ENCODE data around the gene PRTFDC1. TPM values are rescaled to one million over a fixed set of nuclear protein-coding genes. Genes with fewer than 3 reads are reported as not detected.
"Not testable (repeated sequence)": the region's sequence is repeated elsewhere in the genome, so short reads cannot be mapped to it uniquely, and the experiment has no call there.

Gene PRTFDC1
- total RNA-seq, 1 experiment from 2014 or later = 48.6 TPM

DNA sequence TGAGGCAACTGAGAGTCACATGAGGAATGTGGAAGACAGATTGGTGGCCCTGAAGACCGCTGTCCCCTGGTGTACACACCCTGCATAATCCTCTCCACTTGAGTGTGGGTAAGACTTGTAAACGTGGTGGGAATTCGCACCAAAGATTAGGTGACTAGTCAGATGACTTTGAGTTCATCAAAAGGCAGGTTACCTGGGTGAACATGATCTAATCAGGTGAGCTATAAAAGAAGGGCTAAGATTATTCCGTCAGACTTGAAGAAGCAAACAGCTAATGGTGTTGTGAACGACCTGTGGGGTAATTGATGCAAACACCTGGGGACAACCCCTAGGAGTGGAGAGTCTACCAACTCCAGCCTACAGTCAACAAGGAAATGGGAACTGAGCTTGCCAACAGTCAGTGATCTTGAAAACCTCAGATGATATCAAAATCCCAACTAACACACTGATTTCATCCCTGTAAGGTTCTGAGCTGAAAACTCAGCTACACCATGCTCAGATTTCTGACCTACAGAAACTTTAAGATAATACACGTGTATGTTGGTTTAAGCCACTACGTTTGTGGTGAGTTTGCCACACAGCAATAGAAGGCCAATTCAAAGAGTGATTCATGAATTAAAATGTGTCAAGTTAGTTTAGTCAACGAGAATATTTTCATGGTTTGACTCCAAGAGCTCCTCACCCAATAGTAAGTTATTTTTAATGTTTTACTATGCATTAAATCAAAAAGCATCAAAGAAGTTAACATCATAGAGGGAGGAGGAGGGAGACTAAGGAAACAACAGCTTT, 16.7 kb downstream of the PRTFDC1 start:
- Histone ChIP-seq H3K36me3 (peaks cover 5% of the 10 kb centered on the region; the same call in 1 of the 2 replicates), H3K4me3 (no peak overlapping the region), H3K27me3 (replicated peaks) (no peaks in the 10 kb centered on the region), H3K9me3 (replicated peaks) (no peaks in the 10 kb centered on the region), H3K4me1 (replicated peaks) (no peaks in the 10 kb centered on the region), H3K27ac (no peak overlapping the region)
- no peak for DNase-seq (ENCODE audit: low read depth in 1 of 2, low spot score in 2 of 2)

DNA sequence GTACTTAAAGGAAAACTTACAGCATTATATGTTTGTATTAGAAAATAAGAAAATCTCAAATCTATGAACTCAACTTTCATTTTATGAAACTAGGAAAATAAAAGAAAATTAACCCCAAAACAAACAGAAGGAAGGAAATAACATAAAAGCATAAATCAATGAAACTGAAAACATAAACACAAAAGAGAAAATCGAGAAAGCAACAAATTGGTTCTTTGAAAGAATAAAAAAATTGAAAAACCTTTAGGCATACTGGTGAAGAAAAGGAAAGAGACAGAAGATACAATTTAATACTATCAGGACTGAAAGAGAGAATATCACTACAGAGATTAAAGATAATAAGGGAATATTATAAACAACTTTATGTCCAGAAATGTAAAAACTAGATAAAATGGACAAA, 21.2 kb downstream of the PRTFDC1 start:
- no peak overlapping the region for H3K27ac ChIP-seq
- H3K4me1 ChIP-seq (replicated peaks) = no peaks in the 10 kb centered on the region; the same call in 1 of the 2 replicates
- H3K36me3 ChIP-seq = peaks cover 5% of the 10 kb centered on the region; the same call in 1 of the 2 replicates
- no peaks in the 10 kb centered on the region for H3K27me3 ChIP-seq (replicated peaks)
- no peaks in the 10 kb centered on the region for H3K9me3 ChIP-seq (replicated peaks)
- H3K4me3 ChIP-seq = no peak overlapping the region
- DNase-seq (ENCODE audit: low read depth in 1 of 2, low spot score in 2 of 2) = no peak

DNA sequence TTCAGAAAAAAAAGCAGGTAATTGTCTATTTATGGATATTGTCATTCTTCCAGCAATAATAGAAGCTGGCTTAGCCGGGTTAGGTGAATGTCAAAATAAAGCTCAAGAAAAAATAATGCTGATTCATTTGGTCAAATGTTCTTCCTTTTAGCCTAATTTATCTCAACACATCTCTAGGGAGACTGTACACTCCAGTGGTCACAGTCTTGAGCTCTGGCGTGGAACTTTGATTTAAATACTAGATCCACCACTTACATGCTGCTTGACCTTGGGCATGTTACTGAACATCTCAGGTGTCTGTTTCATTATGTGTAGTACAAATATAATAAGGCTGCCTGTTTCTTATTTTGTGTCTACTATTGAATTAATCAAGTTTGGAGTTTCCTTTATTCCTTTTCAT, 22.0 kb downstream of the PRTFDC1 start:
- no peaks in the 10 kb centered on the region for H3K27me3 ChIP-seq (replicated peaks)
- no peak for DNase-seq (ENCODE audit: low read depth in 1 of 2, low spot score in 2 of 2)

DNA sequence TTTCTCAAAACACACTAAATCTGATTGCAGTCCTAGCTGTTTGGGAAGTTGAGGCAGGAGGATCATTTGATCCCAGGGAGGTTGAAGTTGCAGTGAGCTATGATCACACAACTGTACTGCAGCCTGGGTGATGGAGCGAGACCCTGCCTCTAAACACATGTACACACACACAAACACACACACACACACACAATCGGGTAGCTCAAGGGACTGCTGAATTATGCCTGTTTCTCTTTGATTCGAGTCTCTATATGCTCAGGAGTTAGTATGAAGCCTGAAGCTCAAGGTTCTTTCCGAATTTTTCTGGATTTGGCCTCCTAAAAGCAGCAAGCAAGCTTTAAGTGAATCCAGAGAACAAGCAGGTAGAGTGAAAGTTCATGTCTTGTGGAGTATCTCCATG, 22.5 kb downstream of the PRTFDC1 start:
- Histone ChIP-seq H3K4me3 (no peak overlapping the region), H3K27me3 (replicated peaks) (no peaks in the 10 kb centered on the region), H3K36me3 (peaks cover under 1% of the 10 kb centered on the region), H3K4me1 (replicated peaks) (no peaks in the 10 kb centered on the region; the same call in 1 of the 2 replicates), H3K27ac (no peak overlapping the region), H3K9me3 (replicated peaks) (no peaks in the 10 kb centered on the region)
- DNase-seq (ENCODE audit: low read depth in 1 of 2, low spot score in 2 of 2) = no peak

More for the DNA sequence above, 22.0 kb downstream of the PRTFDC1 start:
- no peak overlapping the region for H3K4me3 ChIP-seq
- H3K4me1 ChIP-seq (replicated peaks) = no peaks in the 10 kb centered on the region; the same call in 1 of the 2 replicates
- no peak overlapping the region for H3K27ac ChIP-seq
- H3K9me3 ChIP-seq (replicated peaks) = no peaks in the 10 kb centered on the region
- H3K36me3 ChIP-seq = peaks cover 5% of the 10 kb centered on the region

DNA sequence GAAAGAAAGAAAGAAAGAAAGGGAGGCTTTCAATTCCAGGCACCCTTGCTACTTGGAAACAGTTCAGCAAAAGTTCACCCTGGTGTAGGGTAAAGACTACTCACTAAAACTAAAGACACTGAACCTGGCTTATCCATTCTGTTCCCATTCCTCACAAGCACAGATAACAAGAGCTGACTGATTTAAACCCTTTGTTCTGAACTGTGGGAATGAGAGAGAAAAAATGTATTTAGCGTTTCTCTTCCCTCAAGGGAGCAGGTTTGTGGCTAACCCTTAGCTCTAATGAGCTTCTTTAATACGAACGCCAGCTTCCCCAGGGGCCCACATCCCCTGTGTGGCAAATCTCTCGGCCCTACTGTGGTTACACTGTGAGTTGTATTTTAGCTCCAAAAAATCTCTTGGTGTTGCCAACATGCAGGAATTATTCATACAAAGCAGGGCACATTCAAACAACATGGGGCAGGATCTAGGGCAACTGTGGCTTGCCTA, 23.3 kb downstream of the PRTFDC1 start:
- Histone ChIP-seq H3K27me3 (replicated peaks) (no peaks in the 10 kb centered on the region), H3K36me3 (no peaks in the 10 kb centered on the region; the same call in 1 of the 2 replicates), H3K4me3 (no peak overlapping the region), H3K4me1 (replicated peaks) (no peaks in the 10 kb centered on the region; the same call in 1 of the 2 replicates), H3K9me3 (replicated peaks) (no peaks in the 10 kb centered on the region), H3K27ac (no peak overlapping the region; the same call in 1 of the 2 replicates)
- DNase-seq (ENCODE audit: low read depth in 1 of 2, low spot score in 2 of 2) = no peak

DNA sequence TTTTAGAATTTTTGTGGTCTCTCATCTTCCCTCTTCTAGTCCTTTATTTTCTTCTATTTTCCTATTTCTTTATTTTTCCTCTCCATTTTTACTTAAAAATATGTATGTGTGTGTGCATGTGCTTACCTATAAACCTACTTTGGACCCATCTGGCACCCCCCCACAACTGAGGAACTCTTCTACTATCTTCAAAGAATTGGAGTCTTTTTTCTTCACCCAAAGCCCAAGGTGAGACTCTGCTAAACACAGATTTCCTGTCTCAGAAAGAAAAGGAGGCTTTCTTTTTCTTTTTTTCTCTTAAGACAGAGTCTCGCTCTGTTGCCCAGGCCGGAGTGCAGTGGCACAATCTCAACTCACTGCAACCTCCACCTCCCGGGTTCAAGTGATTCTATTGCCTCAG, 24.2 kb downstream of the PRTFDC1 start:
- Histone ChIP-seq H3K27me3 (replicated peaks) (no peaks in the 10 kb centered on the region), H3K4me1 (replicated peaks) (no peaks in the 10 kb centered on the region; the same call in 1 of the 2 replicates), H3K36me3 (no peaks in the 10 kb centered on the region; the same call in 1 of the 2 replicates), H3K27ac (no peak overlapping the region), H3K4me3 (no peak overlapping the region), H3K9me3 (replicated peaks) (no peaks in the 10 kb centered on the region)
- DNase-seq (ENCODE audit: low read depth in 1 of 2, low spot score in 2 of 2) = no peak

DNA sequence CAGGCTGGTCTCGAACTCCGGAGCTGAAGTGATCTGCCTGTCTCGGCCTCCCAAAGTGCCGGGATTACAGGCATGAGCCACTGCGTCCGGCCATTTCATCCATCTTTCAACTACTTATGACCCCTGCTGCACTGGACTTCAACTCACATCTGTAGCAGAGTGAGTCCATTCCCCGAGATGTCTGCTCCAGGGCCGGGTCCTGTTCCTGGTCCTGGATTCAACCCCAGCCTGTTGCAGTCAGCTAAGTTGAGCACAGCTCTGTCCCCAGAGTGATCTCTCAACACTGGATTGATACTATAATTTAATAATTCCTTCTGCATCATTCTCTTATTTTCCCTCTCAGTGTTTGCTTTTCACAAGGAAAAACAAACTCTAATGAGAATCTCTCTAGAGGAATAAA, 25.8 kb downstream of the PRTFDC1 start:
- H3K27me3 ChIP-seq (replicated peaks) = no peaks in the 10 kb centered on the region
- H3K27ac ChIP-seq = no peak overlapping the region
- DNase-seq (ENCODE audit: low read depth in 1 of 2, low spot score in 2 of 2) = no peak
- no peaks in the 10 kb centered on the region for H3K9me3 ChIP-seq (replicated peaks)
- no peaks in the 10 kb centered on the region; the same call in 1 of the 2 replicates for H3K36me3 ChIP-seq
- H3K4me3 ChIP-seq = no peak overlapping the region
- no peaks in the 10 kb centered on the region; the same call in none of the 2 replicates for H3K4me1 ChIP-seq (replicated peaks)

DNA sequence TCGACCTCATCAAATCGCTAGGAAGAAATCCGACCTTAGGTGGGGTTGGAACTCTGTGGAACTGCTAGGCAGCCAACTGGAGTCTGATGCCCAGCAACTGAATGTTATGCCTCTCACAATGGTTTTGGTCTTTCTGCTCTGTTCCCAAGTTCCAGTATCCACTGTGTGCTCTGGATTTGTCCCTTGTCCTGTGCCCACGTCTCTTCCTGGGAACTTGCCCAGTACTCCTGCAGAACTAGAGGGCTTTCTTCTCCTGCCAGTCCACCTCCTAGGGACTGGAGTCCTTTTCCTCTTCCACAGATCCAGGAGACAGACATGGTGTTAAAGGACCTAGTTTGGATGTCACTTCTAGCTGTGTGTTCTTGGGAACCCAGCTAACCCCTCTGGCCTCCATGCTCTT, 26.6 kb downstream of the PRTFDC1 start:
- no peaks in the 10 kb centered on the region; the same call in 1 of the 2 replicates for H3K36me3 ChIP-seq
- no peak for DNase-seq (ENCODE audit: low read depth in 1 of 2, low spot score in 2 of 2)
- no peaks in the 10 kb centered on the region for H3K9me3 ChIP-seq (replicated peaks)
- H3K4me1 ChIP-seq (replicated peaks) = peaks cover 7% of the 10 kb centered on the region
- H3K4me3 ChIP-seq = no peak overlapping the region
- H3K27ac ChIP-seq = no peak overlapping the region
- no peaks in the 10 kb centered on the region for H3K27me3 ChIP-seq (replicated peaks)

DNA sequence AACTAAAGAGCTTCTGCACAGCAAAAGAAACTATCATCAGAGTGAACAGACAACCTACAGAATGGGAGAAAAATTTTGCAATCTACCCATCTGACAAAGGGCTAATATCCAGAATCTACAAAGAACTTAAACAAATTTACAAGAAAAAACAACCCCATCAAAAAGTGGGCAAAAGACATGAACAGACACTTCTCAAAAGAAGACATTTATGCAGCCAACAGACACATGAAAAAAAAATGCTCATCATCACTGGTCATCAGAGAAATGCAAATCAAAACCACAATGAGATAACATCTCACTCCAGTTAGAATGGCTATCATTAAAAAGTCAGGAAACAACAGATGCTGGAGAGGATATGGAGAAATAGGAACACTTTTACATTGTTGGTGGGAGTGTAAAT, 27.9 kb downstream of the PRTFDC1 start:
- not testable (repeated sequence) for H3K27ac ChIP-seq; H3K27me3 ChIP-seq (replicated peaks); H3K9me3 ChIP-seq (replicated peaks); H3K4me3 ChIP-seq; DNase-seq (ENCODE audit: low read depth in 1 of 2, low spot score in 2 of 2); H3K4me1 ChIP-seq (replicated peaks); H3K36me3 ChIP-seq

DNA sequence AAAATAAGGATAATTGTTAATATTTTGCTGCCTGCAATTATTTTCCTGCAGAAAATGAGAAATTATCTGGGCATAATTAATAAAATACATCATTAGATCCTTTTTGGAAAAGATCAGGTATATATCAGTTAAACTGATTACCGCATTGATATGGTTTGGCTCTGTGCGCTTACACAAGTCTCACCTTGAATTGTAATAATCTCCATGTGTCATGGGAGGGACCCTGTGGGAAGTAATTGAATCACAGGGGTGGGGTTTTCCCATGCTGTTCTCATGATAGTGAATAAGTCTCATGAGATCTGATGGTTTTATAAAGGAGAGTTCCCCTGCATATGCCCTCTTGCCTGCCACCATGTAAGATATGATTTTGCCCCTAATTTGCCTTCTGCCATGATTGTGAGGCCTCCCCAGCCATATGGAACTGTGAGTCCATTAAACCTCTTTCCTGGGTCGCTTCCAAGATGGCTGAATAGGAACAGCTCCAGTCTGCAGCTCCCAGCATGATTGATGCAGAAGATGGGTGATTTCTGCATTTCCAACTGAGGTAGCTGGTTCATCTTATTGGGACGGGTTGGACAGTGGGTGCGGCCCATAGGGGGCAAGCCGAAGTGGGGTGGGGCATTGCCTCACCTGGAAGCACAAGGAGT, 30.1 kb downstream of the PRTFDC1 start:
- DNase-seq (ENCODE audit: low read depth in 1 of 2, low spot score in 2 of 2); H3K27ac ChIP-seq; H3K36me3 ChIP-seq; H3K9me3 ChIP-seq (replicated peaks); H3K4me3 ChIP-seq; H3K27me3 ChIP-seq (replicated peaks); H3K4me1 ChIP-seq (replicated peaks): not testable (repeated sequence)

DNA sequence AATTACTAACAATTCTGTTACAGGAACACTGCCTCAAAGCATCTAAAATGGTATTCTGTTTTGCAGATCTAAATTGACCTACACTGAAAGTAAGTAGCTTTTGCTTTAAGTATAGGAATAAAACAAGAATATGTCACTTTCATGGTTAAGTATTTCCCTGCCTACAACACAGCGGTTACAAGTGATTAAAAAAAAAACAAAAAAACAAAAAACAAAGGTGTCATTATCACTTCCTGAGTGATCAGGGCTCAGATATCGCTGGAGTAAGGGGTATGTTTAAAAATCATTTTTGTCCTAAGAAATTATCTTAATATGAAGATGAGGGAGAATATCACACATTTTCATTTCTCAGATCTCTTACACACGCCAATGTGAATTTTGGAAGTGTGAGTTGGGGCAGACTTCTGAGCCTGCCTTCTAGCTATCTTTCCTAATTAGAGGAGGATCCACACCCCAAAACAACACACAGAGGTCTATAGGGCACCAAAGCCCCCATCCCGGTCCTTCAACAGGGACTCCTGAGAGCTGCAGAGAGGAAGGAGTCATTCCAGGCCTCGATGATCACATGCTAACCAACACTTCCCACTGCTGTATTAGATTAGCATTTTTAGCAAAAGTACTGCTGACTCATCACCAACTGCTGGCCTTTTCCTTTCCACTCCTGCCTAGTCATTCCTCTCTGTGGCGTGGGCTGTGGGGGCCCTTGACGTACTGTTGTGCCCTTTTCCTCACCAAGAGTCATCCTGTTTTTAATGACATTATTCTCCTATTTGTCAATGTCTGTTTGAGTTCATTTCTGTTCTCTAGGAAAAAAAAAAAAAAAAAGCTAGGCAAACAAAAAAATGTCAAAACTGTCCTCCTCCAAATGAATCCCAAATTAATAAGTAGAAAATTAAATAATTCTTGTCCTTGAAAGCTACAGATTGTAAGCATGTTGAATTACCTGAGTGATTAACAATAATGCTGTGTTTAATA, 31.2 kb downstream of the PRTFDC1 start:
- Histone ChIP-seq H3K9me3 (replicated peaks) (no peaks in the 10 kb centered on the region), H3K4me3 (no peak overlapping the region), H3K4me1 (replicated peaks) (peaks cover 7% of the 10 kb centered on the region), H3K27ac (peak overlapping the region; percentile 62), H3K36me3 (no peaks in the 10 kb centered on the region; the same call in 1 of the 2 replicates), H3K27me3 (replicated peaks) (no peaks in the 10 kb centered on the region)
- peak; percentile 72 to 74 for DNase-seq (ENCODE audit: low read depth in 1 of 2, low spot score in 2 of 2)

DNA sequence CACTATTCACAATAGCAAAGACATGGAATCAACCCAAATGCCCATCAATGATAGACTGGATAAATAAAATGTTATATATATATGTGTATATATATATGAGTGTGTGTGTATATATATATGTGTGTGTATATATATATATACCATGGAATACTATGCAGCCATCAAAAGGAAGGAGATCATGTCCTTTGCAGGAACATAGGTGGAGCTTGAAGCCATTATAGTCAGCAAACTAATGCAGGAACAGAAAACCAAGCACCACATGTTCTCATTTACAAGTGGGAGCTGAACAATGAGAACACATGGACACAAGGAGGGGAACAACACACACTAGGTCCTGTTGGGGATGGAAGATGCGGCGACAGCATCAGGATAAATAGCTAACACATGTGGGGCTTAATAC, 32.2 kb downstream of the PRTFDC1 start:
- H3K36me3 ChIP-seq; DNase-seq (ENCODE audit: low read depth in 1 of 2, low spot score in 2 of 2); H3K4me3 ChIP-seq; H3K27ac ChIP-seq; H3K9me3 ChIP-seq (replicated peaks); H3K4me1 ChIP-seq (replicated peaks); H3K27me3 ChIP-seq (replicated peaks): not testable (repeated sequence)

DNA sequence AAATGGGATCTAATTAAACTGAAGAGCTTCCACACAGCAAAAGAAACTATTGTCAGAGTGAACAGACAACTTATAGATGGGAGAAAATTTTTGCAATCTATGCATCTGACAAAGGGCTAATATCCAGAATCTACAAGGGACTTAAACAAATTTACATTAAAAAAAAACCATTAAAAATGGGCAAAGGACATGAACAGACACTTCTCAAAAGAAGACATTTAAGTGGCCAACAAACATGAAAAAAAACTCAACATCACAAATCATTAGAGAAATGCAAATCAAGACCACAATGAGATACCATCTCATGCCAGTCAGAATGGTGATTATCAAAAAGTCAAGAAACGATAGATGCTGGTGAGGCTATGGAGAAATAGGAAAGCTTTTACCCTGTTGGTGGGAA, 32.8 kb downstream of the PRTFDC1 start:
- H3K4me3 ChIP-seq; H3K9me3 ChIP-seq (replicated peaks); H3K27me3 ChIP-seq (replicated peaks); H3K27ac ChIP-seq; H3K4me1 ChIP-seq (replicated peaks); H3K36me3 ChIP-seq; DNase-seq (ENCODE audit: low read depth in 1 of 2, low spot score in 2 of 2): not testable (repeated sequence)

Measured in SJSA1 (cell line).